Skeletal muscle cell (primary cell): Measurements from ENCODE around the gene MARCHF11.

Experiments used
- DNase-seq: peaks from one replicate; pipeline ENCODE4 v3.0.0-alpha.2; 2010; ENCODE audit warnings: low read depth
- H3K4me3 ChIP-seq: 2 replicates; pipeline ENCODE4 v1.5.1; 2011; ENCODE audit warnings: low read depth, mild to moderate bottlenecking, control low read depth, low read length, moderate library complexity

The MARCHF11 gene

GRCh38 chr5:16179511-16179935 is at the start of gene MARCHF11:
Gene MARCHF11 (minus strand): TSS chr5:16179791. CDS start chr5:16179575, 216 bp downstream.
- no peak for DNase-seq
- H3K4me3 ChIP-seq: peak within 1 kb of the TSS; percentile 23

- no peak overlapping the region for H3K4me3 ChIP-seq
- DNase-seq: no peak
These were observed 46.3 kb upstream of the MARCHF11 start for GRCh38 chr5:16225927-16226326.

- DNase-seq: no peak
- no peak overlapping the region for H3K4me3 ChIP-seq
These were observed 12.7 kb upstream of the MARCHF11 start for GRCh38 chr5:16192311-16192710.

GRCh38 chr5:16180789-16181082 is 1.1 kb upstream of the MARCHF11 start:
- H3K4me3 ChIP-seq: no peak overlapping the region
- DNase-seq: no peak

GRCh38 chr5:16179936-16180788 is 571 bp upstream of the MARCHF11 start:
- no peak overlapping the region for H3K4me3 ChIP-seq
- DNase-seq: no peak

GRCh38 chr5:16178745-16179372 is 732 bp downstream of the MARCHF11 start:
- DNase-seq: peak; percentile 16
- H3K4me3 ChIP-seq: peak overlapping the region; percentile 23

- DNase-seq: no peak
- no peak overlapping the region for H3K4me3 ChIP-seq
These were observed 10.0 kb downstream of the MARCHF11 start for GRCh38 chr5:16169550-16169949.

GRCh38 chr5:16160706-16161105 is 18.9 kb downstream of the MARCHF11 start:
- DNase-seq: peak; percentile 13
- no peak overlapping the region for H3K4me3 ChIP-seq

GRCh38 chr5:16159636-16160035 is 20.0 kb downstream of the MARCHF11 start:
- DNase-seq: no peak
- no peak overlapping the region for H3K4me3 ChIP-seq

GRCh38 chr5:16156152-16156551 is 23.4 kb downstream of the MARCHF11 start:
- H3K4me3 ChIP-seq: no peak overlapping the region
- DNase-seq: no peak

- DNase-seq: no peak
- H3K4me3 ChIP-seq: no peak overlapping the region
These were observed 26.7 kb downstream of the MARCHF11 start for GRCh38 chr5:16152601-16153568.

- DNase-seq: no peak
- H3K4me3 ChIP-seq: no peak overlapping the region
These were observed 30.0 kb downstream of the MARCHF11 start for GRCh38 chr5:16149621-16150020.

GRCh38 chr5:16147179-16147900 is 32.3 kb downstream of the MARCHF11 start:
- DNase-seq: no peak
- H3K4me3 ChIP-seq: no peak overlapping the region

GRCh38 chr5:16144416-16144815 is 35.2 kb downstream of the MARCHF11 start:
- H3K4me3 ChIP-seq: no peak overlapping the region
- no peak for DNase-seq

GRCh38 chr5:16143361-16144049 is 36.1 kb downstream of the MARCHF11 start:
- no peak for DNase-seq
- H3K4me3 ChIP-seq: no peak overlapping the region

- no peak overlapping the region for H3K4me3 ChIP-seq
- DNase-seq: no peak
These were observed 38.6 kb downstream of the MARCHF11 start for GRCh38 chr5:16140944-16141343.

- no peak for DNase-seq
These were observed 39.2 kb downstream of the MARCHF11 start for GRCh38 chr5:16140417-16140816.

GRCh38 chr5:16137177-16137576 is 42.4 kb downstream of the MARCHF11 start:
- no peak for DNase-seq
- H3K4me3 ChIP-seq: no peak overlapping the region

More at GRCh38 chr5:16140417-16140816, 39.2 kb downstream of the MARCHF11 start:
- no peak overlapping the region for H3K4me3 ChIP-seq

GRCh38 chr5:16135506-16135905 is 44.1 kb downstream of the MARCHF11 start:
- H3K4me3 ChIP-seq: no peak overlapping the region
- no peak for DNase-seq
